NCI-H82 treated with DMSO at 0.1 percent for 48 hours (cell line): Measurements from ENCODE around the gene OCA2.

Experiments
- DNase-seq: peaks from one replicate; lab custom pipeline; 2025; ENCODE audit not compliant: unreplicated experiment; lab: John Stamatoyannopoulos, UW

The OCA2 gene

GRCh38 chr15:27885201-27885600 lies 213.9 kb downstream of the OCA2 start:
- no peak for DNase-seq

GRCh38 chr15:27884726-27885125 lies 214.4 kb downstream of the OCA2 start:
- no peak for DNase-seq

GRCh38 chr15:27878841-27879240 lies 220.3 kb downstream of the OCA2 start:
- no peak for DNase-seq

- DNase-seq: no peak
Measured at GRCh38 chr15:27873828-27874227, 225.3 kb downstream of the OCA2 start.

- DNase-seq: no peak
Measured at GRCh38 chr15:27873039-27873438, 226.1 kb downstream of the OCA2 start.

- DNase-seq: no peak
Measured at GRCh38 chr15:27872355-27872754, 226.8 kb downstream of the OCA2 start.

GRCh38 chr15:27871902-27872260 lies 227.2 kb downstream of the OCA2 start:
- no peak for DNase-seq

GRCh38 chr15:27871078-27871901 lies 227.8 kb downstream of the OCA2 start:
- no peak for DNase-seq

GRCh38 chr15:27870320-27870719 lies 228.8 kb downstream of the OCA2 start:
- DNase-seq: no peak

- no peak for DNase-seq
Measured at GRCh38 chr15:27869697-27870281, 229.3 kb downstream of the OCA2 start.

- DNase-seq: no peak
Measured at GRCh38 chr15:27868828-27869404, 230.2 kb downstream of the OCA2 start.

GRCh38 chr15:27867861-27868260 lies 231.3 kb downstream of the OCA2 start:
- DNase-seq: no peak

GRCh38 chr15:27866505-27867165 lies 232.5 kb downstream of the OCA2 start:
- no peak for DNase-seq

GRCh38 chr15:27865926-27866325 lies 233.2 kb downstream of the OCA2 start:
- no peak for DNase-seq

- DNase-seq: no peak
Measured at GRCh38 chr15:27865323-27865922, 233.7 kb downstream of the OCA2 start.

- DNase-seq: no peak
Measured at GRCh38 chr15:27864719-27865118, 234.4 kb downstream of the OCA2 start.

GRCh38 chr15:27864086-27864485 lies 235.0 kb downstream of the OCA2 start:
- no peak for DNase-seq

- no peak for DNase-seq
Measured at GRCh38 chr15:27863000-27863399, 236.1 kb downstream of the OCA2 start.

- no peak for DNase-seq
Measured at GRCh38 chr15:27861171-27861570, 237.9 kb downstream of the OCA2 start.

GRCh38 chr15:27855137-27855536 lies 244.0 kb downstream of the OCA2 start:
- no peak for DNase-seq

- DNase-seq: no peak
Measured at GRCh38 chr15:27854601-27855000, 244.5 kb downstream of the OCA2 start.
